ENCODE data around the gene TGM1. TPM values are rescaled to one million over a fixed set of nuclear protein-coding genes. Genes with fewer than 3 reads are reported as not detected.

Gene TGM1
- total RNA-seq (2014; rRNA removed; shearing (Covaris generic); ENCODE audit: low replicate concordance): 1.3 and 5.2 TPM in 2 replicates

DNA sequence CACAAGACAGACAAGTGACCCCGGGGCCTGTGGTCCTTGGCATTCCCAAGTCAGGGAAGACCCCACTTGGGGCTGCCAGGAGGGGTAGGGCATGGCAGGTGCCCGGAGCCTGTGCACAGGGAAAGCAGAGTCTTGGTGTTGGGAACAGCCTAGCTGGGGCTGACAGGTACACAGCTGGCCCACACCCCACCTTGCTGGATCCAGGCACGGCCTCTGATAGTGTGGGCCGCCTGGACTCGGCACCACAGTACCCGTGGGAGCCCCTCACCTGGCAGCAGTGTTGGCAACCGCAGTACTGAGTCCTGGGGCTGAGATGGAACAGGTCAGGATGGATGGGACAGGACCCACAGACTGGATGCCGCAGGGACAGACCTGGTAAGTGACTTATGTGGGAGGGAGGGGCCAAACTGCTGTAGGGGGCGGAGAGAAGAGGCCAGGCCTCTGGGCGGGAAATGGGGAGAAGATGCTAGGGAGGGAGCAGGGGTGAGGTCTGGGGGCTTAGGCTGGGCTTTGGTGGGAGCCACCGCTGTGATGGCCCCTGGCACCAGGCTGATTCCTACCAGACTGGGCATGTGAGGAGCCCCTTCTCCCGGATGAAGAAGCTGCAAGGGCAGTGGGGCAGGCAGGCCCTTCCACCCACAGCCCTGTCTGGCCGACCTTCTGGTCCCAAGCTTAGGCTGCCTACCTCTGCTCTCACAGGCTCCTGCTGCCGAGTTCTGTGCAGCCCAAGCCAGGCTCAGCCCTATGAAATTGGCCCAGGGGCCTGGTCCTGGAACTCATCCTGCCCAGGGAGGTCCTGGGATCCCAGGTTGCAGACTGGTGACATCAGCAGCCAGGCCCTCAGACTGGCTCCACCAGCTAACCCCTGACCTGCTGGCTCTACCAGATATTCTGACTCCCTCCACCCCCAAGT is at the start of gene TGM1:
Gene TGM1 (minus strand): TSS at position 357 of the 913 bp plus-strand sequence. CDS start 825 bp downstream, outside the sequence.
- Histone ChIP-seq H3K27me3 (ENCODE audit: low read length) (no peaks in the 10 kb centered on the region), H3K27ac (ENCODE audit: low read length) (no peak within 1 kb of the TSS), H3K9me3 (ENCODE audit: low read length) (no peaks in the 10 kb centered on the region), H3K9ac (ENCODE audit: low read length) (no peak within 1 kb of the TSS), H4K20me1 (ENCODE audit: insufficient read depth, low read depth, low read length) (no peaks in the 10 kb centered on the region), H3K36me3 (ENCODE audit: insufficient read depth, low read length) (no peaks in the 10 kb centered on the region), H3K4me1 (ENCODE audit: low read length) (no peaks in the 10 kb centered on the region), H3K4me3 (ENCODE audit: low read length) (no peak within 1 kb of the TSS), H3K4me2 (ENCODE audit: low read depth, low read length, poor library complexity, severe bottlenecking) (no peak within 1 kb of the TSS), H3K9me2 (replicated peaks; ENCODE audit: insufficient read depth, low read length) (no peaks in the 10 kb centered on the region), H3K79me2 (ENCODE audit: low read length) (no peaks in the 10 kb centered on the region), H2AFZ (ENCODE audit: low read length) (no peak within 1 kb of the TSS)
- DNase-seq: no peak

- peaks cover 17% of the 10 kb centered on the region; the same call in 1 of the 2 replicates for H3K36me3 ChIP-seq (ENCODE audit: insufficient read depth, low read length)
- H3K4me3 ChIP-seq (ENCODE audit: low read length): peak overlapping the region; percentile 64
- no peak for DNase-seq
- H2AFZ ChIP-seq (ENCODE audit: low read length): no peak overlapping the region
- H4K20me1 ChIP-seq (ENCODE audit: insufficient read depth, low read depth, low read length): no peaks in the 10 kb centered on the region; the same call in 1 of the 2 replicates
- peaks cover 29% of the 10 kb centered on the region for H3K4me1 ChIP-seq (ENCODE audit: low read length)
- peak overlapping the region; percentile 33; the same call in 1 of the 2 replicates for H3K27ac ChIP-seq (ENCODE audit: low read length)
- H3K79me2 ChIP-seq (ENCODE audit: low read length): peaks cover 10% of the 10 kb centered on the region; the same call in 1 of the 2 replicates
- peak overlapping the region; percentile 74 for H3K9ac ChIP-seq (ENCODE audit: low read length)
- H3K9me3 ChIP-seq (ENCODE audit: low read length): no peaks in the 10 kb centered on the region
- no peaks in the 10 kb centered on the region for H3K9me2 ChIP-seq (replicated peaks; ENCODE audit: insufficient read depth, low read length)
- H3K4me2 ChIP-seq (ENCODE audit: low read depth, low read length, poor library complexity, severe bottlenecking): peak overlapping the region; percentile 67
- H3K27me3 ChIP-seq (ENCODE audit: low read length): no peaks in the 10 kb centered on the region
These were observed 49.0 kb upstream of the TGM1 start for GRCh38 chr14:24311837-24312615.

DNA sequence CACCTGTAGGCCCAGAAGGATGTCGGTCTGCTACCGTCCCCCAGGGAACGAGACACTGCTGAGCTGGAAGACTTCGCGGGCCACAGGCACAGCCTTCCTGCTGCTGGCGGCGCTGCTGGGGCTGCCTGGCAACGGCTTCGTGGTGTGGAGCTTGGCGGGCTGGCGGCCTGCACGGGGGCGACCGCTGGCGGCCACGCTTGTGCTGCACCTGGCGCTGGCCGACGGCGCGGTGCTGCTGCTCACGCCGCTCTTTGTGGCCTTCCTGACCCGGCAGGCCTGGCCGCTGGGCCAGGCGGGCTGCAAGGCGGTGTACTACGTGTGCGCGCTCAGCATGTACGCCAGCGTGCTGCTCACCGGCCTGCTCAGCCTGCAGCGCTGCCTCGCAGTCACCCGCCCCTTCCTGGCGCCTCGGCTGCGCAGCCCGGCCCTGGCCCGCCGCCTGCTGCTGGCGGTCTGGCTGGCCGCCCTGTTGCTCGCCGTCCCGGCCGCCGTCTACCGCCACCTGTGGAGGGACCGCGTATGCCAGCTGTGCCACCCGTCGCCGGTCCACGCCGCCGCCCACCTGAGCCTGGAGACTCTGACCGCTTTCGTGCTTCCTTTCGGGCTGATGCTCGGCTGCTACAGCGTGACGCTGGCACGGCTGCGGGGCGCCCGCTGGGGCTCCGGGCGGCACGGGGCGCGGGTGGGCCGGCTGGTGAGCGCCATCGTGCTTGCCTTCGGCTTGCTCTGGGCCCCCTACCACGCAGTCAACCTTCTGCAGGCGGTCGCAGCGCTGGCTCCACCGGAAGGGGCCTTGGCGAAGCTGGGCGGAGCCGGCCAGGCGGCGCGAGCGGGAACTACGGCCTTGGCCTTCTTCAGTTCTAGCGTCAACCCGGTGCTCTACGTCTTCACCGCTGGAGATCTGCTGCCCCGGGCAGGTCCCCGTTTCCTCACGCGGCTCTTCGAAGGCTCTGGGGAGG is 47.9 kb upstream of the TGM1 start, which contains the start of gene LTB4R:
Gene LTB4R (plus strand): TSS at position 857 of the 959 bp plus-strand sequence. CDS start 4,150 bp downstream, outside the sequence.
- Histone ChIP-seq H2AFZ (ENCODE audit: low read length) (no peak within 1 kb of the TSS), H3K4me3 (ENCODE audit: low read length) (peak within 1 kb of the TSS; percentile 64), H3K36me3 (ENCODE audit: insufficient read depth, low read length) (peaks cover 17% of the 10 kb centered on the region; the same call in 1 of the 2 replicates), H3K79me2 (ENCODE audit: low read length) (peaks cover 10% of the 10 kb centered on the region; the same call in 1 of the 2 replicates), H4K20me1 (ENCODE audit: insufficient read depth, low read depth, low read length) (no peaks in the 10 kb centered on the region; the same call in 1 of the 2 replicates), H3K27ac (ENCODE audit: low read length) (peak within 1 kb of the TSS; percentile 33), H3K27me3 (ENCODE audit: low read length) (no peaks in the 10 kb centered on the region), H3K9me2 (replicated peaks; ENCODE audit: insufficient read depth, low read length) (no peaks in the 10 kb centered on the region), H3K4me2 (ENCODE audit: low read depth, low read length, poor library complexity, severe bottlenecking) (peak within 1 kb of the TSS; percentile 67), H3K4me1 (ENCODE audit: low read length) (peaks cover 29% of the 10 kb centered on the region), H3K9me3 (ENCODE audit: low read length) (no peaks in the 10 kb centered on the region), H3K9ac (ENCODE audit: low read length) (peak within 1 kb of the TSS; percentile 74)
- DNase-seq: peak; percentile 83

DNA sequence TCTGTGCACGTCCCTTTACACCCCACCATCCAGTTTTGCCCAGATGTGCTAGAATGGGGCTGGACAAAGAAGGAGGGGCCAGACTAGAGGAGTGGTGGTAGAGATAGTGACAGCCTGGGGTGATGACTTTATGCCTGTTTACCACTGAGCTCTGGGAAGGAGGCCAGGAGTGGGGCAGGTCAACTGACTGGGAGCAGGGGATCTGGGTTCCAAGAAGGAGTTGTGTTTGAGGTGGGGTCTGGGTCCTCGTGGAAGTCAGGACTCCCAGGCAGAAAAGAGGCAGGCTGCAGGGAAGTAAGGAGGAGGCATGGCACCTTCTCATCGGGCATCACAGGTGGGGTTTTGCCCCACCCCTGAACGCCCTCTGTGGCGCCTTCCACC is 47.3 kb upstream of the TGM1 start:
- DNase-seq: no peak
- Histone ChIP-seq H3K4me2 (ENCODE audit: low read depth, low read length, poor library complexity, severe bottlenecking) (peak overlapping the region; percentile 67), H3K9me2 (replicated peaks; ENCODE audit: insufficient read depth, low read length) (no peaks in the 10 kb centered on the region), H3K36me3 (ENCODE audit: insufficient read depth, low read length) (peaks cover 20% of the 10 kb centered on the region; the same call in 1 of the 2 replicates), H3K27ac (ENCODE audit: low read length) (peak overlapping the region; percentile 33; the same call in 1 of the 2 replicates), H3K4me3 (ENCODE audit: low read length) (peak overlapping the region; percentile 64), H3K27me3 (ENCODE audit: low read length) (no peaks in the 10 kb centered on the region), H3K79me2 (ENCODE audit: low read length) (peaks cover 10% of the 10 kb centered on the region; the same call in 1 of the 2 replicates), H3K9ac (ENCODE audit: low read length) (peak overlapping the region; percentile 74), H2AFZ (ENCODE audit: low read length) (no peak overlapping the region), H3K9me3 (ENCODE audit: low read length) (no peaks in the 10 kb centered on the region), H4K20me1 (ENCODE audit: insufficient read depth, low read depth, low read length) (no peaks in the 10 kb centered on the region; the same call in 1 of the 2 replicates), H3K4me1 (ENCODE audit: low read length) (peaks cover 29% of the 10 kb centered on the region)

- Histone ChIP-seq H3K4me1 (ENCODE audit: low read length) (peaks cover 29% of the 10 kb centered on the region), H3K4me3 (ENCODE audit: low read length) (peak within 1 kb of the TSS; percentile 64), H3K9ac (ENCODE audit: low read length) (peak within 1 kb of the TSS; percentile 74), H3K27ac (ENCODE audit: low read length) (peak within 1 kb of the TSS; percentile 33; the same call in 1 of the 2 replicates), H3K27me3 (ENCODE audit: low read length) (no peaks in the 10 kb centered on the region), H3K4me2 (ENCODE audit: low read depth, low read length, poor library complexity, severe bottlenecking) (peak within 1 kb of the TSS; percentile 67), H3K9me2 (replicated peaks; ENCODE audit: insufficient read depth, low read length) (no peaks in the 10 kb centered on the region), H2AFZ (ENCODE audit: low read length) (no peak within 1 kb of the TSS), H4K20me1 (ENCODE audit: insufficient read depth, low read depth, low read length) (no peaks in the 10 kb centered on the region; the same call in 1 of the 2 replicates), H3K79me2 (ENCODE audit: low read length) (peaks cover 10% of the 10 kb centered on the region; the same call in 1 of the 2 replicates), H3K36me3 (ENCODE audit: insufficient read depth, low read length) (peaks cover 20% of the 10 kb centered on the region; the same call in 1 of the 2 replicates), H3K9me3 (ENCODE audit: low read length) (no peaks in the 10 kb centered on the region)
- no peak for DNase-seq
These were observed 46.7 kb upstream of the TGM1 start, which contains the start of gene LTB4R2 for GRCh38 chr14:24309538-24310264. TSS of gene LTB4R2 (plus strand) at chr14:24310140. CDS start at chr14:24310665, 525 bp downstream.

GRCh38 chr14:24308342-24309124 is 45.6 kb upstream of the TGM1 start:
- Histone ChIP-seq H3K79me2 (ENCODE audit: low read length) (peaks cover 10% of the 10 kb centered on the region; the same call in 1 of the 2 replicates), H3K27ac (ENCODE audit: low read length) (no peak overlapping the region), H3K27me3 (ENCODE audit: low read length) (no peaks in the 10 kb centered on the region), H3K36me3 (ENCODE audit: insufficient read depth, low read length) (peaks cover 25% of the 10 kb centered on the region; the same call in 1 of the 2 replicates), H3K9ac (ENCODE audit: low read length) (0 out of 2 replicates have a peak overlapping the region, but pooled peaks have one; percentile 74), H3K4me2 (ENCODE audit: low read depth, low read length, poor library complexity, severe bottlenecking) (no peak overlapping the region), H4K20me1 (ENCODE audit: insufficient read depth, low read depth, low read length) (no peaks in the 10 kb centered on the region; the same call in 1 of the 2 replicates), H3K4me3 (ENCODE audit: low read length) (no peak overlapping the region), H3K9me2 (replicated peaks; ENCODE audit: insufficient read depth, low read length) (no peaks in the 10 kb centered on the region), H3K4me1 (ENCODE audit: low read length) (peaks cover 29% of the 10 kb centered on the region), H3K9me3 (ENCODE audit: low read length) (no peaks in the 10 kb centered on the region), H2AFZ (ENCODE audit: low read length) (no peak overlapping the region)
- DNase-seq: no peak
